Suprapubic skin (tissue), 3 donors: ENCODE measurements around the gene CCDC148.

Experiments
- POLR2AphosphoS5 ChIP-seq, 3 donors: sonication (generic); formaldehyde crosslinking; IDR thresholded peaks; one replicate each; pipeline ENCODE4 v1.6.1; 2017; ENCODE audit warnings: antibody characterized with exemption in 3 of 3
- TF ChIP-seq, protein P1 (sequence below), 2 donors: fragments of 200-600 bp in 1 of 2; fragments of 450-650 bp in 1 of 2; sonication (generic) in 1 of 2; IDR thresholded peaks; one replicate each; pipeline ENCODE4 v1.5.1; 2016 to 2019; ENCODE audit warnings: antibody characterized with exemption in 2 of 2, mild to moderate bottlenecking in 1 of 2, moderate library complexity in 1 of 2

GRCh38 chr2:158214431-158214830 is 242.1 kb downstream of the CCDC148 start:
- TF ChIP-seq, protein P1, sequence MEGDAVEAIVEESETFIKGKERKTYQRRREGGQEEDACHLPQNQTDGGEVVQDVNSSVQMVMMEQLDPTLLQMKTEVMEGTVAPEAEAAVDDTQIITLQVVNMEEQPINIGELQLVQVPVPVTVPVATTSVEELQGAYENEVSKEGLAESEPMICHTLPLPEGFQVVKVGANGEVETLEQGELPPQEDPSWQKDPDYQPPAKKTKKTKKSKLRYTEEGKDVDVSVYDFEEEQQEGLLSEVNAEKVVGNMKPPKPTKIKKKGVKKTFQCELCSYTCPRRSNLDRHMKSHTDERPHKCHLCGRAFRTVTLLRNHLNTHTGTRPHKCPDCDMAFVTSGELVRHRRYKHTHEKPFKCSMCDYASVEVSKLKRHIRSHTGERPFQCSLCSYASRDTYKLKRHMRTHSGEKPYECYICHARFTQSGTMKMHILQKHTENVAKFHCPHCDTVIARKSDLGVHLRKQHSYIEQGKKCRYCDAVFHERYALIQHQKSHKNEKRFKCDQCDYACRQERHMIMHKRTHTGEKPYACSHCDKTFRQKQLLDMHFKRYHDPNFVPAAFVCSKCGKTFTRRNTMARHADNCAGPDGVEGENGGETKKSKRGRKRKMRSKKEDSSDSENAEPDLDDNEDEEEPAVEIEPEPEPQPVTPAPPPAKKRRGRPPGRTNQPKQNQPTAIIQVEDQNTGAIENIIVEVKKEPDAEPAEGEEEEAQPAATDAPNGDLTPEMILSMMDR (IDR thresholded peaks at IDR 0.05), result no peak
- no peak for TF ChIP-seq POLR2AphosphoS5 (IDR thresholded peaks at IDR 0.05)
